Stimulated activated CD8-positive, alpha-beta memory T cell treated with anti-CD3 and anti-CD28 coated beads, Interleukin-7, amount 100 ng/mL, for 1 hour (primary cell): ENCODE measurements around the gene RNASEH2A.

Experiments used
- DNase-seq, 2 donors: peaks; one replicate each; pipeline ENCODE4 v3.0.0-alpha.2; 2020; ENCODE audit warnings: low read depth in 2 of 2

The RNASEH2A gene

GRCh38 chr19:12782424-12783290, 23.7 kb upstream of the RNASEH2A start:
- peak; percentile 77 to 80 for DNase-seq

GRCh38 chr19:12783291-12783848, 23.0 kb upstream of the RNASEH2A start:
- no peak for DNase-seq

GRCh38 chr19:12783849-12784393, 22.5 kb upstream of the RNASEH2A start:
- no peak for DNase-seq

DNA sequence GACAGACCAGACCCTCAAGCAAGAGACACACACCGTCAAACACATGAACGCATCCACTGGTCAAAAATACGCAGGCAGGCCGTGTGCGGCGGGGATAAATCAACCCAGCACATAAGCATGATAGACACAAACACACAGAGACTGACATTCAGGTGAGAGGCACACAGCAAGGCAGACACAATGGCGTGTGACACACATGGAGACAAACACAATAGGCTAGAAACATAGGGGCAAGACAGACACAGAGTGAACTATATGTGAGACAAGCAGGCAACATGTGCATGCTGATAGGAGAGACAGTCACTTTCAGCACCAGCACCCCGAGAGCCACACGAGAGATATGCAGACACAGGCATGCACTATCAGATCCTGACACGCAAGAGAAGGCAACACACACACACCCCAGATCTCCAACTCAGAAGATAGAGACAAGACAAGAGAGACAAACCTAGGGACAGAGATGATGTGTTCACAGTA, 22.0 kb upstream of the RNASEH2A start:
- no peak for DNase-seq

GRCh38 chr19:12784871-12785430, 21.4 kb upstream of the RNASEH2A start:
- DNase-seq = no peak

GRCh38 chr19:12785431-12786031, 20.9 kb upstream of the RNASEH2A start:
- DNase-seq = no peak

DNA sequence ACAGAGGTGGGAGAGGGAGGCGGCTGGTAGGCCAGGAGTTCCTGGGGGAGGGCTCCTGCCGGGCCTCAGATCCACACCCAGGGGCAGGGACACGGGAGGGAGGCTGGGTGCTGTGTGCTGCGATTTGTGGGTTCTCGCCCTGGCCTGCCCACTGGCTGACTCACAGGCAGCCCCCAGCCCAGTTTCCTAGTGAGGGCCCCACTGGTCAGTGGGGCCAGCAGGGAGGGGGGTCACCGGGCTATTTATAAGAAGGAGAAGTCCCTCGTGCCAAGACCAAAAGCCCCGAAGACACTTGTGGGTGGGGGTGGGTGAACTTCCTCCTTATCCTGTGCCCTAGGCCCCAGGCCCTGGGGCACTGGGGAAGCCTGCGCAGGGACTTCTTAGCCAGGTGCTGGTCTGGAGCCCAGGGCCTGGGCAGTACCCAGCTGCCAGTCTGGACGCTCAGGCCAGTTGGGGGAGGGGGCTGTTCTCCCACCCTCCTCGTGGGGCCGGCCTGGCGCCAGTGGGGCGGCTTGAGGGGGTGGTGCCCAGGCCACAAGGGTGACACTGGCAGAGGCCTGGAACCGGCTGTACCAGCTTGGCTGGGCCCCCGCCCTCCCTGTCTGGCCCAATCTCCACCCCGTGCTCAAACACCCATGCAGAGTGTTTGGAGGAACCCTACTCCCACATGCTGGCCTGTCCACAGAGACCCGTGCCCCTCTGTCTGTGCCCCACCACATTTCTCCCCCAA, 20.1 kb upstream of the RNASEH2A start:
- DNase-seq = no peak

DNA sequence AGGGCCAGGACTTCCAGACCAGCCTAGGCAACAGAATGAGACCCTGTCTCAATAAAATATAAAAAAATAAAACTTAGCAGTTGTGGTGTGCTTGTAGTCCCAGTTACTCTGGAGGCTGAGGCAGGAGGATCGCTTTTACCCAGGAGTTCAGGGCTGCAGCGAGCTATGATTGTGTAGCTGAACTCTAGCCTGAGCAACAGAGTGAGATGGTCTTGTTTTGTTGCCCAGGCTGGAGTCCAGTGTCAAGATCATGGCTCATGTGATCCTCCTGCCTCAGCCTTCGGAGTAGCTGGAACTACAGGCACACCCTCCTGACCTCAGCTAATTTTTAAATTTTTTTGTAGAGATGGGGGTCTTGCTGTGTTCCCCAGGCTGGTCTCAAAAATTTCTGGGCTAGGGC, 19.4 kb upstream of the RNASEH2A start:
- no peak for DNase-seq

DNA sequence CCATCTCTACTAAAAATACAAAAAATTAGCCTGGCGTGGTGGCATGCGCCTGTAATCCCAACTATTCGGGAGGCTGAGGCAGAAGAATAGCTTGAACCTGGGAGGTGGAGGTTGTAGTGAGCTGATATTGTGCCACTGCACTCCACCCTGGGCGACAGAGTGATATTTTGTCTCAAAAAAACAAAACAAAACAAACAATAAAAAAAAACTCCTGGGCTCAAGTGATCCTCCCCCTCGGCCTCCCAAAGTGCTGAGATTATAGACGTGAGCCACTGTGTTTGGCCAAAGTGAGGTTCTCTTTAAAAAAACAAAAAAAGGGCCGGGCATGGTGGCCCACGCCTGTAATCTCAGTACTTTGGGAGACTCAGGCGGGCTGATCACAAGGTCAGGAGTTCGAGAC, 18.9 kb upstream of the RNASEH2A start:
- no peak for DNase-seq

GRCh38 chr19:12788042-12788681, 18.2 kb upstream of the RNASEH2A start:
- no peak for DNase-seq

DNA sequence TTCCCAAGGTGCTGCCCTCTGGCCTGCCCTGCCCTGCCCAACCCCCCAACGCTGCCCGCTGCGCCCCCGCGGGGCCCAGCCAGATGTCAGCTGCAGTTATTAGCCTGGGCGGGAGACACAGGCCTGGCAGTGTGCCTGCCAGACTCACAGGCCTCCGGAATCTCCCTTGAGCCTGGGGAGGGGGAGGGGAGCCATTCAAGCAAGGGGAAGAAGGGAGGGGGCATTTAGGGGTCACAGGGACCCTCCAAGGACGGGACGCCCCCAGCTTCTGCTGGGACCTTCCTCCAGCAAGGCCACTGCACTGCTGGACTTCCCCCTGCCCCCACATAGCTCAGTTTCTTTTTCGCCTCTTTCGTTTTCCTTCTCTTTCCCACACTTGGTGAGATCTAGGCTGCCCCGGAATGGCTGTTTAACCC, 17.7 kb upstream of the RNASEH2A start:
- no peak for DNase-seq

DNA sequence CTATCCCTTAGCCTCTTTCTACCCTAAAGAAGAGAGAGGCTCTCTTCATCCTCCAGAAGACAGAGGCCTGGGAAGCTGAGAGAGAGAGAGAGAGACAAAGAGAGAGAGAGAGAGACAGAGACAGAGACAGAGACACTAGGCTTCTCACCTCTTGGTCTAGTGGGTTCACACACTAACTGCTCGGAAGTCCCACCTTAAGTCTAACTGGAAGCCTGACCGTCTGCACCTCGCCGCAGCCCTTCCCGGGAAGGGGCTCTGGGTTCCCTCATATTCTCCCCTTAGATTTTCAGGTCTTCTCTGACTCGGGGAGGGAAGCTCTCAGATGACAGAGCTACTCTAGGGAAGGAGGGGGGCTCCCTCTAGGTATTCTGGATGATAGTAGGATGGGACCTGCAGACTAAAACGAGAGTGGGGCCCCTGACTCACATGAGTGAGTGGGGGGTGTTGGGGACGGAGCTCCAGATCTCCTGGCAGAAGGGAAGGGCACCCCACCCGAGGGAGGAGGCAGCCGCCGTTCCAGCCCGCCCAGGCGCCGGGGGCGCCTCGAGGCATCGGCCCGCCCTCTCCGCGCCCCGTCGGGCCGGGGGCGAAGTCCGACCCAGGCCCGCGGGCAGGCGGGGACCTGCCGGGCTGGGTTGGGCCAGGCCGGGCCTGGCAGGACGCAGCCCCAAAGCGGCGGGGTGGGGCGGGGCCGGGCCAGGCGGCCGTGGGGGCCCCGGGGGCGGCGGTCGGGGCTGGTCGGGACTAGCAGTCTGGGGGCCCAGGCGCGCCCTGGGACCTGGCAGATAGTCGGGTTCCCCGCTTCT, 17.1 kb upstream of the RNASEH2A start:
- no peak for DNase-seq

GRCh38 chr19:12789904-12790619, 16.3 kb upstream of the RNASEH2A start:
- DNase-seq = peak; percentile 79 to 83

- DNase-seq = no peak
Observed at GRCh38 chr19:12790628-12791344, 15.6 kb upstream of the RNASEH2A start.

GRCh38 chr19:12791345-12792050, 14.9 kb upstream of the RNASEH2A start, which contains the start of gene JUNB:
Gene JUNB (plus strand): TSS chr19:12791486. CDS start chr19:12791772, 286 bp downstream.
- DNase-seq = peak; percentile 95 to 96

DNA sequence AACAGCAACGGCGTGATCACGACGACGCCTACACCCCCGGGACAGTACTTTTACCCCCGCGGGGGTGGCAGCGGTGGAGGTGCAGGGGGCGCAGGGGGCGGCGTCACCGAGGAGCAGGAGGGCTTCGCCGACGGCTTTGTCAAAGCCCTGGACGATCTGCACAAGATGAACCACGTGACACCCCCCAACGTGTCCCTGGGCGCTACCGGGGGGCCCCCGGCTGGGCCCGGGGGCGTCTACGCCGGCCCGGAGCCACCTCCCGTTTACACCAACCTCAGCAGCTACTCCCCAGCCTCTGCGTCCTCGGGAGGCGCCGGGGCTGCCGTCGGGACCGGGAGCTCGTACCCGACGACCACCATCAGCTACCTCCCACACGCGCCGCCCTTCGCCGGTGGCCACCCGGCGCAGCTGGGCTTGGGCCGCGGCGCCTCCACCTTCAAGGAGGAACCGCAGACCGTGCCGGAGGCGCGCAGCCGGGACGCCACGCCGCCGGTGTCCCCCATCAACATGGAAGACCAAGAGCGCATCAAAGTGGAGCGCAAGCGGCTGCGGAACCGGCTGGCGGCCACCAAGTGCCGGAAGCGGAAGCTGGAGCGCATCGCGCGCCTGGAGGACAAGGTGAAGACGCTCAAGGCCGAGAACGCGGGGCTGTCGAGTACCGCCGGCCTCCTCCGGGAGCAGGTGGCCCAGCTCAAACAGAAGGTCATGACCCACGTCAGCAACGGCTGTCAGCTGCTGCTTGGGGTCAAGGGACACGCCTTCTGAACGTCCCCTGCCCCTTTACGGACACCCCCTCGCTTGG, 14.1 kb upstream of the RNASEH2A start:
- DNase-seq = peak; percentile 52 to 53

- DNase-seq = no peak
Observed at GRCh38 chr19:12792853-12793289, 13.5 kb upstream of the RNASEH2A start.
